GM21723 (cell line): ENCODE measurements around the gene ZFAND3.

Experiments
- ATAC-seq: cut with Tn5 transposase; IDR thresholded peaks from one replicate; pipeline ENCODE4 v1.9.1; 2021; ENCODE audit warnings: mild to moderate bottlenecking, moderate library complexity; ENCODE audit not compliant: unreplicated experiment

Gene ZFAND3

GRCh38 chr6:38077488-38078030 is 258.0 kb downstream of the ZFAND3 start:
- no peak for ATAC-seq

- no peak for ATAC-seq
Measured at GRCh38 chr6:38078671-38079070, 259.1 kb downstream of the ZFAND3 start.

- ATAC-seq, result no peak
Measured at GRCh38 chr6:38079107-38079506, 259.6 kb downstream of the ZFAND3 start.

- ATAC-seq, result no peak
Measured at GRCh38 chr6:38079537-38079936, 260.0 kb downstream of the ZFAND3 start.

- ATAC-seq, result no peak
Measured at GRCh38 chr6:38080360-38080759, 260.8 kb downstream of the ZFAND3 start.

GRCh38 chr6:38080889-38081288 is 261.4 kb downstream of the ZFAND3 start:
- no peak for ATAC-seq

- no peak for ATAC-seq
Measured at GRCh38 chr6:38085031-38085430, 265.5 kb downstream of the ZFAND3 start.

- no peak for ATAC-seq
Measured at GRCh38 chr6:38086346-38086745, 266.8 kb downstream of the ZFAND3 start.

GRCh38 chr6:38088010-38088409 is 268.5 kb downstream of the ZFAND3 start:
- no peak for ATAC-seq

GRCh38 chr6:38088829-38089228 is 269.3 kb downstream of the ZFAND3 start:
- no peak for ATAC-seq

GRCh38 chr6:38091613-38092012 is 272.1 kb downstream of the ZFAND3 start:
- ATAC-seq, result no peak

GRCh38 chr6:38092465-38092864 is 272.9 kb downstream of the ZFAND3 start:
- no peak for ATAC-seq

- no peak for ATAC-seq
Measured at GRCh38 chr6:38092964-38093363, 273.4 kb downstream of the ZFAND3 start.

GRCh38 chr6:38095054-38095453 is 275.5 kb downstream of the ZFAND3 start:
- no peak for ATAC-seq

- no peak for ATAC-seq
Measured at GRCh38 chr6:38099221-38099620, 279.7 kb downstream of the ZFAND3 start.

GRCh38 chr6:38100380-38100779 is 280.9 kb downstream of the ZFAND3 start:
- no peak for ATAC-seq

GRCh38 chr6:38103921-38104320 is 284.4 kb downstream of the ZFAND3 start:
- ATAC-seq, result no peak

- ATAC-seq, result no peak
Measured at GRCh38 chr6:38105066-38105465, 285.5 kb downstream of the ZFAND3 start.

GRCh38 chr6:38107073-38107472 is 287.5 kb downstream of the ZFAND3 start:
- ATAC-seq, result no peak

- no peak for ATAC-seq
Measured at GRCh38 chr6:38110481-38110971, 291.0 kb downstream of the ZFAND3 start.

GRCh38 chr6:38112181-38112580 is 292.7 kb downstream of the ZFAND3 start:
- no peak for ATAC-seq

- ATAC-seq, result no peak
Measured at GRCh38 chr6:38113825-38114576, 294.5 kb downstream of the ZFAND3 start.
